Thoracic aorta (tissue), 2 donors: Measurements from ENCODE around the gene SPC25. TPM values are rescaled to one million over a fixed set of nuclear protein-coding genes. Genes with fewer than 3 reads are reported as not detected.

Source experiments
- ATAC-seq: fragments of 150-250 bp; one replicate; pipeline ENCODE4 v1.8.0; 2017; ENCODE audit warnings: low read depth; ENCODE audit not compliant: insufficient number of reproducible peaks, low FRiP score
- DNase-seq: peaks from one replicate; pipeline ENCODE4 v3.0.0-alpha.2; 2020; ENCODE audit warnings: low spot score
- H3K27ac ChIP-seq, 2 donors: fragments of 200-600 bp; sonication (generic); 1 replicate in 1 of 2; 2 replicates in 1 of 2; pipeline ENCODE4 v1.5.1; 2016; ENCODE audit warnings: mild to moderate bottlenecking in 2 of 2, moderate library complexity in 2 of 2
- H3K27me3 ChIP-seq: fragments of 200-600 bp; sonication (generic); replicated peaks from 2 replicates; pipeline ENCODE4 v1.6.0; 2016; ENCODE audit warnings: mild to moderate bottlenecking; ENCODE audit not compliant: insufficient read depth
- H3K36me3 ChIP-seq: fragments of 200-600 bp; sonication (generic); one replicate; pipeline ENCODE4 v1.5.1; 2016
- H3K4me1 ChIP-seq, 2 donors: fragments of 200-600 bp; sonication (generic); 1 replicate in 1 of 2; 2 replicates in 1 of 2; pipeline versions ENCODE4 v1.5.1 to v1.6.0; 2016; ENCODE audit warnings: low read depth in 2 of 2, mild to moderate bottlenecking in 1 of 2; ENCODE audit not compliant: control insufficient read depth in 1 of 2
- H3K4me3 ChIP-seq: fragments of 200-600 bp; sonication (generic); 2 replicates; pipeline ENCODE4 v1.5.1; 2016; ENCODE audit warnings: mild to moderate bottlenecking
- H3K9me3 ChIP-seq: fragments of 200-600 bp; sonication (generic); 2 replicates; pipeline ENCODE4 v1.5.1; 2016
- CTCF ChIP-seq: fragments of 200-600 bp; sonication (generic); IDR thresholded peaks from one replicate; pipeline ENCODE4 v1.5.1; 2019; ENCODE audit warnings: antibody characterized with exemption
- total RNA-seq, 2 donors: library from RNA; depleted of rRNA; stranded (reverse); fragments of >200 nt; gene quantifications; one replicate each; pipeline versions ENCODE4 v1.1.0 to v1.2.3, GENCODE V29; 2016

Gene SPC25
- total RNA-seq, 2 donors from 2014 or later = 1.1 TPM; not detected in 1

GRCh38 chr2:168910330-168910729 lies 20.1 kb upstream of the SPC25 start:
- DNase-seq (no peak), ATAC-seq (no peak)
- no peaks in the 10 kb centered on the region for H3K27me3 ChIP-seq
- H3K4me3 ChIP-seq = no peak overlapping the region
- no peaks in the 10 kb centered on the region for H3K9me3 ChIP-seq
- no peak overlapping the region for H3K27ac ChIP-seq
- TF ChIP-seq CTCF = no peak
- peaks cover 0 to 5% of the 10 kb centered on the region in 2 donors for H3K4me1 ChIP-seq
- H3K36me3 ChIP-seq = no peaks in the 10 kb centered on the region

GRCh38 chr2:168907940-168908662 lies 17.9 kb upstream of the SPC25 start:
- Histone ChIP-seq H3K36me3 (no peaks in the 10 kb centered on the region), H3K27ac (no peak overlapping the region), H3K27me3 (no peaks in the 10 kb centered on the region), H3K4me1 (peaks cover 0 to 5% of the 10 kb centered on the region in 2 donors), H3K4me3 (no peak overlapping the region), H3K9me3 (no peaks in the 10 kb centered on the region)
- no peak for ATAC-seq
- no peak for TF ChIP-seq CTCF
- DNase-seq = no peak

GRCh38 chr2:168904358-168904757 lies 14.1 kb upstream of the SPC25 start:
- ATAC-seq = no peak
- H3K4me3 ChIP-seq = no peak overlapping the region
- H3K36me3 ChIP-seq = no peaks in the 10 kb centered on the region
- DNase-seq = no peak
- no peaks in the 10 kb centered on the region for H3K4me1 ChIP-seq
- no peaks in the 10 kb centered on the region for H3K27me3 ChIP-seq
- no peaks in the 10 kb centered on the region for H3K9me3 ChIP-seq
- no peak overlapping the region for H3K27ac ChIP-seq
- TF ChIP-seq CTCF = no peak

GRCh38 chr2:168903888-168904287 lies 13.7 kb upstream of the SPC25 start:
- H3K27ac ChIP-seq = no peak overlapping the region
- no peaks in the 10 kb centered on the region for H3K4me1 ChIP-seq
- no peak for DNase-seq
- no peaks in the 10 kb centered on the region for H3K36me3 ChIP-seq
- TF ChIP-seq CTCF = no peak
- ATAC-seq = no peak
- no peaks in the 10 kb centered on the region for H3K27me3 ChIP-seq
- H3K9me3 ChIP-seq = no peaks in the 10 kb centered on the region
- H3K4me3 ChIP-seq = no peak overlapping the region

- Histone ChIP-seq H3K36me3 (no peaks in the 10 kb centered on the region), H3K27ac (no peak within 1 kb of the TSS), H3K4me3 (no peak within 1 kb of the TSS), H3K27me3 (no peaks in the 10 kb centered on the region), H3K9me3 (no peaks in the 10 kb centered on the region), H3K4me1 (no peaks in the 10 kb centered on the region)
- no peak for TF ChIP-seq CTCF
- no peak for DNase-seq
- ATAC-seq = no peak
Observed at GRCh38 chr2:168901003-168901402, 10.8 kb upstream of the SPC25 start, which contains the start of gene G6PC2. Gene G6PC2, plus strand, starts transcription at chr2:168901291. Its CDS starts 41 bp downstream, at chr2:168901332.
